Hematopoietic multipotent progenitor cell treated with erythropoietin and hydrocortisone succinate and interleukin-3 and kit ligand, for 6 days (in vitro differentiated cells): ENCODE measurements around the gene HSDL1.

ENCODE experiments used
- DNase-seq: peaks from one replicate; pipeline ENCODE4 v3.0.0-alpha.2; 2015

The HSDL1 gene

DNA sequence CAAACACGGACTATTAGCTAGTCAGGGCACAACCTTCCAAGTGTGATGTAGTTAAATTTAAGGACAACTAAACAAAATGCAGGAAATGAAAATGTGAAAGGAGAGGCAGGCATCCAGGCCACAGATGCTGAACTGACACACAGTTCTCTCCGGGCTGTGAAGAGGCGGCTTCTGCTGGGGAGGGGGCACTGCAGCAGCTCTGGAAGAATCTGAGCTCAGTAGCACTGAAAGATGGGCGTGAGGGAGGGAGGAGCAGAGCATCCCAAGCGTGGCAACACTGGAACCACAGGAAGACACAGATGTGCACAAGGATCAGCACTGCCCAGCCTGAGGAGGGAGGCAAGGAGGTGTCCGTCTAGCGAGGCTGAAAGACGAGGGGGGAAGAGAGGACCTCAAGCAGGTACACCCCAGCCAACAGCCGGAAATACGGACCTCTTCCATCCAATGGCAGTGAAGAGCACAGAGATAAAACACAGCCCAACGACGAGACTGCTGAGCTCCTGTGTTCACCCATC is 39.6 kb downstream of the HSDL1 start:
- no peak for DNase-seq

- DNase-seq: no peak
Observed at GRCh38 chr16:84104231-84104630, 40.7 kb downstream of the HSDL1 start.

DNA sequence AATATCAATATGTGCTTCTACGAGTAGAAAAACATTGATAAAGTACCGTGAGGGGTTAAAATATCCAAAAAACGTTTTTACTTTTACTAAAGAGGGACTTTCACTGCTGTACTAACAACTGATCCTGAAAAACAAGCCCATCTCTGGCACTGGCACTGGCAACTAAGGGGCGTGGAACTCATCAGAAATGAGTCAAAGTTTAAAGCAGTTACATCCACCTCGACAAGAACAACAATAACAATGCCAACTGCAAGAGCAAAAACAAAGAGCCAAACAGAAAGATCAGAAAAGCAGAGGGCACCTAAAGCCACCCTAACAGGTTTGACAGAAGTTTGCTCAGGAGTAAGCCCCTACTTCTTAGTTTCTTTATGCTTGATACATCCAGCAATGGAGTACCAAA is 41.3 kb downstream of the HSDL1 start:
- no peak for DNase-seq

DNA sequence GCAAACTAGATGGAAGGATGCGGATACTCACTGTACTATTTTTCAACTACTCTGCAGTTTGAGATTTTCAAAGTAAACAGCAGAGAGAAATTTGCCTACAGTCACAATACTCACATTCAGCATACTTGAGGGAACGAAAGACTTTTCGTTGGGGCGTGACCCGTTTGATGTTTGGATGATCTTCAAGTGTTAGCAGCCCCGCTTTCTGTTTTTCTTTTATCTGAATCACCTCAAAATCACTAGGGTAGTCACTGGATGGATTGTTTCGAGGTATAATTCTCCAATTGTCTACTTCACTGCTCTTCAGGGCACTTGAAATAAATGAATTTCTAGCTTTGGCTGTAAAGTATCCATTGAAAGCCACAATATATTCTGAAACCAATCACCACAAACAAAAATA is 46.0 kb downstream of the HSDL1 start:
- DNase-seq: no peak

DNA sequence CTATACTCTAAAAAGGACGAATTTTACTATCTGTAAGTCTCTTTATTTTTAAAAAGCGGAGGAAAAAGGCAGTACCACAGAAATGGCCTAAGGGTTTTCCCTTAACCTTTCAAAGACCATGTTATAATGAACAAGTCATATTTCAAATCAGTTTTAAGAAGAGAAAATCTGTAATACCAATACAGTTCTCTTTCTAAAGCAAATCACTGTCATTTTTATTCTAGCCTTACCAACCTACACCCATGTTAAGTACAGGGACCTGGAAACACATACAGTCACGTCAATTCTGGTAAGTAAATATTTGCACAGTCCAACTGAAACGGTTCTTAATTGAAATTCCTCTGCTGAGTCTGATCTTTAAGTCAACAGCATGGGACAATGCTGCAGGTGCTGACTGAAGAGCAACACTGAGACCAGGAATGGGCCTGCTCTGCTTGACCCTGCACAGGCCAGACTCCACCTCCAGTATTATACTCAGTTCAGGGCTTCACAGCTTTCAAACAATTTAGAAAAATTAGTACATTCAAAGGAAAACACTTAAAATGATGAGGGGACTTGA is 48.5 kb downstream of the HSDL1 start:
- DNase-seq: no peak

GRCh38 chr16:84095466-84095865 is 49.5 kb downstream of the HSDL1 start:
- no peak for DNase-seq

DNA sequence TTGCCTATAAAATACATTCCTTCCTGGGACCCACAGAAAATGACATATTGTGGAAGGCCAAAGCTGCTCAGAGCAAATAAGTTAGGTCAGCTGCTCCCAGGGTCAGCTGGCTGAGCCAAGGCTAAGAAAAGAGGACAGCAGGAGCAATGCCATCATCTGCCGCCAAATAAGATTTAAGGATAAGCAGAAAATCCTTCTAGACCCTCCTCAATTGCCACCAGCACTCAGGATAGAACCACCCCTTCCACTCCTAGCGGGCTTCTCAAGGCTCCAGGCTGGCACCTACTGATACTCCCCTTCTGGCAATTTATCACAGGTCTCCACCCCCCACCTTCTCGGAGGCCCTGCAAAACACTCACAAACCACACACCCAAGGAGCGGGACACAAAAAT is 51.1 kb downstream of the HSDL1 start:
- no peak for DNase-seq

DNA sequence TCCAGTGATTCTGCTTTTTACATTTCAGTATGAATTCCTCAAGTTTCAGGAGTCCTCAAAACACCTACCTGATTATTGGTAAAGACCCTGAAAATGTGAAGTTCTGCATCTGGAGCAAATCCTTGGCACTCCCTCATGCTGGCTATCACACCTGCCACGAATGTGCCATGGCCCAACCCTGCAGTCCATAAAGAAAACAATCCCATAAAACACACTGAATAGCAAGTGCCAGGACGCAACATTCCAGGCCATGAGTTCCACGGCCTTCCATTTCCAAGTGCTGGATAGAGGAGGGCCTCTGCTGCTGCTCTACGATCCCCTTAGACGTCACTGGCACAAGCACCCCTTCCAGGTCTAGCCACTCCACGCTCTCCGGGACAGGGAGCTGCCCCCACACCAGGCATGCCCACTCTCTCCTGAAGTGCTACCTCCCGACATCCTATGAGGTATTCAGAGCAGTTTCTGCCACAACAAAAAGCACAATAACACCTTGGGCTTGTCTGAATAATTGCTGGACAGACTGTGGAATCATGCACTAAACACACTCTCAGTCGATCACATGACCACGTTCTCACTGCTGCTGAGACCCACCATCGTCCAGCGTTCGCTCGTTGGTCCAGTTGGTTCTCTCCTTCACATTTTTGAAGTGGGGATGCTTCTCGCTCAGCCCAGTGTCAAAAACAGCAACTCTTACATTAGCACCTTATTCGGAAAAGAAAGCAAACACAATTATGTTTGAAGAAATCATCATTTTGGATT is 51.7 kb downstream of the HSDL1 start:
- no peak for DNase-seq

- no peak for DNase-seq
Observed at GRCh38 chr16:84091460-84091859, 53.5 kb downstream of the HSDL1 start.

DNA sequence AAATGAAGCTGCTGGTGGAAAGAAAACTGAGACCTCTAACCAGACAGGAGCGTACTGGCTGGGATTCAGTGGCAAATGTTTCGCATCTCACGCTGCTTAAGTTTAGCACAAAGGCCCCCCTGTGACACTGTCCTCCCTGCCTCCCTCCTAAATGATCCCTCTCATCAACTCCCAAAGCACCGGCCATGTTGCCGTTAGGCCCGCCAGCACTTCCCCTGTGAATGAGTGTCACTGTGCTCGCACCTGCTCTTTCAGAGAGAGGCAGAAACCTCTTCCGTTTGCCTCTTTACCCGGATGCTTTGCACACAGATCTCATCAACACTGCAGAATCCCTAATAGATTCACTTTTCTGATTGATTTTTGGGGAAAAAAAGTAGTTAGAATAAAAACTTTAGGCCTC is 54.8 kb downstream of the HSDL1 start:
- DNase-seq: no peak

- DNase-seq: peak; percentile 75
Observed at GRCh38 chr16:84088695-84089395, 56.1 kb downstream of the HSDL1 start.

- peak; percentile 31 for DNase-seq
Observed at GRCh38 chr16:84087466-84088151, 57.4 kb downstream of the HSDL1 start.

DNA sequence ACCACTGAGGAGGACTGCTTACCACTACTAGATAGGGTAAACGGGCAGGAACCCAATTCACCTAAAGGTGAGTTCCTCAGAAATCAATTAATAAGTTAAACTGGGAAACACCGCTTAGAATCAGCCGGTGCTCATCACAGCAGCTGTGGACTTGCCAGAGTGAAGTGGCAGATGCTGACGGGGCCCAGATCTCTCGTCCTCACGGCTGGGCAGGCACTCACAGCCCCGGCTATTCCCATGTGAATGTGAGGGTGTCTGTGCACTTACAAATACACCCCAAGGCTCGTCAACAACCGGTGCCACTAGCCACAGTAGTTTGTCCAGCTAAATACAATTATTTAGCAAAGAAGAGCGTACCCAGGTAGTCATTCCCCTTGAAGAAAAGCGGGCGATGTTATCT is 58.0 kb downstream of the HSDL1 start:
- DNase-seq: no peak

DNA sequence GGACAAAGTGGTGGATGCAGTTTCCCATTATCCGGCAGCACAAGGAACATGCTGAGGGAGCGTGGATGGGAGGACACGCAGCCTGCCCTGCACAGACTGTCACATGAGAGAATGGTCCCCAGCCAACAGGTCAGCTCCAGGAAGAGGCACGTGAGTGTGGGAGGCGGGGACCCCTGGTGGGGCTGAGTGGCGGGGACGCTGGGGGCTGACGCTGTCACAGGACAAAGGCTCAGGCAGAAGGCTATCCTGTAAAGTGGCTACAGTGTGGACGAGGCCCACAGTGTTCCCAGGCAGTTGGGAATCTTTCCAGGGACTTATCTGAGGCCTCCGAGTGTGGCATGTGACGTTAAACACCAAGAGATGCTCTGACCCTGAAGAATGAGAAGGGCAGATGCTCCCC is 58.6 kb downstream of the HSDL1 start:
- DNase-seq: no peak

- DNase-seq: peak; percentile 68
Observed at GRCh38 chr16:84085773-84086172, 59.2 kb downstream of the HSDL1 start.

GRCh38 chr16:84085271-84085667 is 59.7 kb downstream of the HSDL1 start:
- no peak for DNase-seq

GRCh38 chr16:84084570-84085270 is 60.3 kb downstream of the HSDL1 start:
- peak; percentile 87 for DNase-seq

GRCh38 chr16:84082835-84083569 is 62.0 kb downstream of the HSDL1 start:
- no peak for DNase-seq

DNA sequence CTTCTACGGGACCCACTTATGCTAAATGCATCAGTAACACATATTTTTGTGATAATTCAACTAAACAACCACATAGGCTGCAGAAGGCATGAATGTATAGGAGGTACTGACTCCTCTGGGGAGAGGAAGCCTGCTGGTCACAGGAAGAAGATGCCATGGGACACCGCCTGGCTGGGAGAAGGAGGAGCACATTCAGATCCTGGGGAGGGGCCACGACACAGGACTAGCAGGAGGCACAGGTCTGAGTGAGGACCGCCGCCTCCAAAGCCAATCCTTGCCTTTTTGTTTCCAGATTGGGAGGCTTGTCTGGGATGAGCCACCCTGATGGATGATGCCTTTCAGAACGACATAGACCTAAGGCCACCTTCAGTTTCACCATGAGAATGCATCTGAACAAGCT is 62.9 kb downstream of the HSDL1 start:
- no peak for DNase-seq

DNA sequence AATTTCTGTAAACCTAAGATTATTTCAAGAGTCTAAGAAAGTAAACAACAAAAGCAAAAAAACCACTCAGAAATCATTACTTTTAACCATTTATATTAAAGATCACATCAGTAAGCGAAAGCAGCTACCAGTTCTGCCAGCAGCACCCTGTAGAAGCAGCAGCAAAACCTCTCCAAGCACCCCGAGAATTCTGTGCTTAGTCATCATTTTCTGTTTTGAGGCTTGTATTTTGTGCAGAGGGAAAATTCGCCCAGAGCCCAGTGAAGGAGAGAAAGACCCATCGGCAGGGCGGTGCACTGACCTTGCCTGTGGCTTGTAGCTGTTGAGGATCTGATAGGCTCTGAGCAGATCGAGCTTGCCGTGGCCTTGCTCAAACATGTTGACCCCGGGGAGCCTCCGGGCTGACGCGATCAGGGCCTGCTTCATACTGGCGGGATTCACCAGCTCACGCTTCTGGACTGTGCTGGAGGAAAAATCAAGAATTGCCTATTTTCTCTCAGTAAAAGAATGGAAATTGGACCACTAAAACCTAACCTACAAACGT is 63.5 kb downstream of the HSDL1 start:
- DNase-seq: no peak

GRCh38 chr16:84080813-84081212 is 64.2 kb downstream of the HSDL1 start:
- no peak for DNase-seq

GRCh38 chr16:84080378-84080777 is 64.6 kb downstream of the HSDL1 start:
- no peak for DNase-seq
